ENCODE results near the gene DNAH1.
"Not testable (repeated sequence)": the region's sequence is repeated elsewhere in the genome, so short reads cannot be mapped to it uniquely, and the experiment has no call there.

DNA sequence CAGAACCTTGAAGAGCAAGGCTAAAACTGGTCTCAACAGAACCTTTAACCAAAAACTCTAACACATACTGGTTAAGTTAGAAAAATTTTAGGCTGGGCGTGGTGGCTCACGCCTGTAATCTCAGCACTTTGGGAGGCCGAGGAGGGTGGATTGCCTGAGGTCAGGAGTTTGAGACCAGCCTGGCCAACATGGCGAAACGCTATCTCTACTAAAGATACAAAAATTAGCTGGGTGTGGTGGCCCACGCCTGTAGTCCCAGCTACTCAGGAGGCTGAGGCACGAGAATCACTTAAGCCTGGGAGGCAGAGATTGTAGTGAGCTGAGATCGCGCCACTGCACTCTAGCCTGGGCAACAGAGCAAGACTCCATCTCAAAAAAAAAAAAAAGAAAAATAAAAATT lies 43.9 kb upstream of the DNAH1 start:
- TF ChIP-seq, protein P1, sequence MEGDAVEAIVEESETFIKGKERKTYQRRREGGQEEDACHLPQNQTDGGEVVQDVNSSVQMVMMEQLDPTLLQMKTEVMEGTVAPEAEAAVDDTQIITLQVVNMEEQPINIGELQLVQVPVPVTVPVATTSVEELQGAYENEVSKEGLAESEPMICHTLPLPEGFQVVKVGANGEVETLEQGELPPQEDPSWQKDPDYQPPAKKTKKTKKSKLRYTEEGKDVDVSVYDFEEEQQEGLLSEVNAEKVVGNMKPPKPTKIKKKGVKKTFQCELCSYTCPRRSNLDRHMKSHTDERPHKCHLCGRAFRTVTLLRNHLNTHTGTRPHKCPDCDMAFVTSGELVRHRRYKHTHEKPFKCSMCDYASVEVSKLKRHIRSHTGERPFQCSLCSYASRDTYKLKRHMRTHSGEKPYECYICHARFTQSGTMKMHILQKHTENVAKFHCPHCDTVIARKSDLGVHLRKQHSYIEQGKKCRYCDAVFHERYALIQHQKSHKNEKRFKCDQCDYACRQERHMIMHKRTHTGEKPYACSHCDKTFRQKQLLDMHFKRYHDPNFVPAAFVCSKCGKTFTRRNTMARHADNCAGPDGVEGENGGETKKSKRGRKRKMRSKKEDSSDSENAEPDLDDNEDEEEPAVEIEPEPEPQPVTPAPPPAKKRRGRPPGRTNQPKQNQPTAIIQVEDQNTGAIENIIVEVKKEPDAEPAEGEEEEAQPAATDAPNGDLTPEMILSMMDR (IDR thresholded peaks at IDR 0.05) = not testable (repeated sequence)
- not testable (repeated sequence) for TF ChIP-seq POLR2A, POLR2AphosphoS5 (IDR thresholded peaks at IDR 0.05)
